ENCODE measurements around the gene EIF4E. TPM values are rescaled to one million over a fixed set of nuclear protein-coding genes. Genes with fewer than 3 reads are reported as not detected.
A peak's percentile ranks its signal among the peaks of the same experiment; 100 is the strongest.

The EIF4E gene
- total and polyA plus RNA-seq, 2 of the 4 experiments (the other 2 are of a cell fraction): 80.4 to 113 TPM

DNA sequence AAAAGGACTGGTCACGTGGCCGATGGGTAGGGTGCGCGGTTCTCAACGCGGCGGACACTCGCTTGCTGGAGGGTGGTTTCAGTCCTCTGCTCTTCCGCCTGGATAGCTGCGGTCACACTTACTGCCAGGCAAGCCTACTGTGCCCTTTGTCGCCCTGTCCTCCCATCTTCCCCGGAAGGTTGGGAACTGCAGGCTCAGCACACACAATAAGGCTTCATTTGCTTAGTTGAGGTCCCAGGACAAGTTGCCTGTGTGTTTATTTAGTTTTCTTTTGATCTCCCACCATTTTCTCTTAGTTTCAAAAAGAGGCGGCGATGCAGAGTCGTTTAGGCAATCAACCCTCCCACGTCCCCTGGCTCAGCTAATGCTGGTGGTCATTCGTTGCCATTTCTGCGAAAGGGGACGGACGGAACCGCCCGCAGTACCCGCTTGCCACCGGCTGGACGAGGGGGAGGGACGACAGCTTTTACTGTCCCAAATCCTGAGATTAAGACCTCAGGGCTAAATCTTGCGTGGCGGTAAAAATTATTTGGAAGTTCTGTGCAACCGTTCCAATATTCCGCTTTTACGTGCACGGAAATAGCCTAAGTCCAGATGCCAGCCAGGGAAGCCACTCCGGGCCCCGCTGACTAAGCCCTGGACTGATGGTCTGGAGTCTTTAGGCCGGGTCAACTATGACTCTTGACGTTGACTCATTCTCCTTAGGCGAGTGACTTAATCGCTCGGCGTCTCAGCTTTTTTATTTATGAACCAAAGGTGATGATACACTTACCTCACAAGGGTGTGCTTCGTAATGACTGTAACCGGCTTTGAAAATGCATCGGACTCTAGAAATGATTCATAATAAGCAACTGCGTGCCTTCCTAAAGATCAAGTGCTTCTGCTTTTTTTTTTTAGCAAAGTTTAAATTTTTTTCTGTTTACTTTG lies 671 bp upstream of the EIF4E start:
- peak overlapping the region; percentile 72 for H3K4me3 ChIP-seq (ENCODE audit: insufficient read depth, low read depth, low read length)
- peak overlapping the region; percentile 84 for H2BK120ac ChIP-seq (ENCODE audit: low read depth, low read length)
- H3K4me1 ChIP-seq (ENCODE audit: control insufficient read depth, insufficient read depth, low read length): peaks cover 3% of the 10 kb centered on the region; the same call in 1 of the 2 replicates
- H2BK20ac ChIP-seq (ENCODE audit: low read depth, low read length): peak overlapping the region; percentile 75
- in situ Hi-C loops (cut with MboI; ENCODE audit: low sequenced_read_pairs): loop anchor here (5.0 kb wide), 1 partner anchor 272 kb away; the partner anchor contains the start of gene TSPAN5
- no peaks in the 10 kb centered on the region for H3K27me3 ChIP-seq (ENCODE audit: control insufficient read depth, insufficient read depth, low read length)
- 0 out of 2 replicates have a peak, but pooled peaks cover 1% of the 10 kb centered on the region for H3K36me3 ChIP-seq (ENCODE audit: control insufficient read depth, insufficient read depth, low read length)
- intact Hi-C loops (cut with micrococcal nuclease): loop anchor here (2.0 to 10.0 kb wide), 5 partner anchors 151 to 785 kb away; partner anchors contain the start of genes RAP1GDS1 and STPG2
- peak overlapping the region; percentile 86 for H3K18ac ChIP-seq (ENCODE audit: low read depth, low read length)
- DNase-seq (peak; percentile 98), ATAC-seq (ENCODE audit: low read depth) (peak; percentile 64)
- peak overlapping the region; percentile 88 for H4K5ac ChIP-seq (ENCODE audit: low read depth, low read length)
- peak overlapping the region; percentile 89 for H3K4me2 ChIP-seq (ENCODE audit: low read depth, low read length)
- no peaks in the 10 kb centered on the region for H3K9me3 ChIP-seq (ENCODE audit: control insufficient read depth, insufficient read depth, low read length)
- H4K91ac ChIP-seq (ENCODE audit: insufficient read depth, low read depth, low read length): peak overlapping the region; percentile 97
- peak overlapping the region; percentile 82 for H2AK5ac ChIP-seq (ENCODE audit: low read depth, low read length)
- ChIA-PET POLR2A (ENCODE audit: unreplicated experiment) (interaction anchor here (0.6 kb wide), 1 partner anchor 159 kb away, joined by 3 read pairs; the partner anchor contains the start of gene ADH5), CTCF (interaction anchor here (0.6 to 1.3 kb wide), 6 partner anchors 9 to 66 kb away, joined by 3 to 4 read pairs (median 4); partner anchors contain the start of gene METAP1)
- peak overlapping the region; percentile 93 for H3K23ac ChIP-seq (ENCODE audit: low read depth, low read length)
- peak overlapping the region; percentile 91 for H3K27ac ChIP-seq (ENCODE audit: insufficient read depth, low read length)
- peaks cover 23% of the 10 kb centered on the region; the same call in 1 of the 2 replicates for H4K20me1 ChIP-seq (ENCODE audit: insufficient read depth, low read length)
- H3K14ac ChIP-seq (replicated peaks; ENCODE audit: low read depth, low read length): peak overlapping the region; percentile 87
- peak overlapping the region; percentile 93 to 95 for H4K8ac ChIP-seq (ENCODE audit: low read depth in 2 of 2, low read length in 2 of 2)
- WGBS, 2 experiments (ENCODE audit: extremely low coverage in 2 of 2, insufficient read length in 1 of 2): 1% methylated on average over 19 of the region's 44 CpGs; no CpG with 5 or more reads in 1 of the 2 experiments
- BruUV-seq (replicated peaks): no TSS peak
- H3K56ac ChIP-seq (ENCODE audit: extremely low read depth, insufficient read depth, low read length): peak overlapping the region; percentile 93
- peak overlapping the region; percentile 94 for H3K4ac ChIP-seq (ENCODE audit: low read depth, low read length)
- H2BK15ac ChIP-seq (ENCODE audit: low read depth, low read length): peak overlapping the region; percentile 100; the same call in 2 of the 3 replicates
- H3K9me1 ChIP-seq (ENCODE audit: insufficient read depth, low read length): no peaks in the 10 kb centered on the region
- H3K79me1 ChIP-seq (ENCODE audit: low read depth in 1 of 2, low read length in 2 of 2): peaks cover 0 to 5% of the 10 kb centered on the region in 2 experiments; a peak in 1 of 4 replicates
- H2AFZ ChIP-seq (replicated peaks; ENCODE audit: low read length, poor library complexity): peak overlapping the region; percentile 96
- peak overlapping the region; percentile 88 for H2AK9ac ChIP-seq (replicated peaks; ENCODE audit: low read depth, low read length, poor library complexity)
- H3K9ac ChIP-seq (ENCODE audit: low read depth, low read length): peak overlapping the region; percentile 85
- peak overlapping the region; percentile 97 for H2BK5ac ChIP-seq (ENCODE audit: low read depth, low read length, poor library complexity, severe bottlenecking)
- dilution Hi-C loops (cut with HindIII; ENCODE audit: low sequenced_read_pairs, unreplicated experiment): no loop called here
- TF ChIP-seq CTCF (conservative IDR thresholded peaks at IDR 0.05; ENCODE audit: low read depth, low read length) (0 out of 2 replicates have a peak, but pooled peaks have one; percentile 6), CHD1 (IDR thresholded peaks at IDR 0.05; ENCODE audit: low read depth, low read length) (0 out of 2 replicates have a peak, but pooled peaks have one; percentile 87), CEBPB (IDR thresholded peaks at IDR 0.05; ENCODE audit: low read depth, low read length) (peak; percentile 64; the same call in 1 of the 2 replicates), USF2 (IDR thresholded peaks at IDR 0.05; ENCODE audit: low read depth, low read length) (no peak), ELK1 (IDR thresholded peaks at IDR 0.05; ENCODE audit: borderline replicate concordance, low read depth, low read length) (no peak), MAFK (IDR thresholded peaks at IDR 0.05; ENCODE audit: low read depth, low read length) (peak; percentile 15; the same call in 1 of the 2 replicates), SMC3 (IDR thresholded peaks at IDR 0.05; ENCODE audit: low read depth, low read length) (no peak), RCOR1 (IDR thresholded peaks at IDR 0.05; ENCODE audit: insufficient replicate concordance, low read length) (peak; percentile 6), NFE2L2 (IDR thresholded peaks at IDR 0.05; ENCODE audit: low read depth, low read length) (peak; percentile 6; the same call in 1 of the 2 replicates), FOS (IDR thresholded peaks at IDR 0.05; ENCODE audit: low read depth, low read length) (peak; percentile 93), RFX5 (IDR thresholded peaks at IDR 0.05; ENCODE audit: low read depth, low read length) (no peak)

Data from IMR-90 (cell line).